Keratinocyte (primary cell): ENCODE data around the gene ATPAF2.

Experiments used
- CTCF ChIP-seq, 3 experiments: IDR thresholded peaks in 1 of 3; conservative IDR thresholded peaks in 1 of 3; optimal IDR thresholded peaks in 1 of 3; 2 replicates in 2 of 3; 3 replicates in 1 of 3; pipeline versions ENCODE3 to v1.5.1; 2011; ENCODE audit warnings: low read length in 3 of 3, mild to moderate bottlenecking in 3 of 3, moderate library complexity in 2 of 3, control low read depth in 1 of 3, inconsistent platforms in 1 of 3; ENCODE audit not compliant: insufficient read depth in 2 of 3; ENCODE audit errors: extremely low read depth in 1 of 3
- EZH2 ChIP-seq: IDR thresholded peaks from one replicate; pipeline ENCODE4 v1.6.1; 2012; ENCODE audit warnings: inconsistent platforms, mild to moderate bottlenecking, low read length, moderate library complexity

- no peak for TF ChIP-seq CTCF (optimal IDR thresholded peaks at IDR 0.05 in 1 of 3, IDR thresholded peaks at IDR 0.05 in 1 of 3, conservative IDR thresholded peaks at IDR 0.05 in 1 of 3; ENCODE audit: extremely low read depth in 1 of 3, insufficient read depth in 2 of 3, low read length in 3 of 3)
- TF ChIP-seq EZH2, result no peak
Observed at GRCh38 chr17:17985153-17985552, 53.8 kb downstream of the ATPAF2 start.
